Heart left ventricle (tissue), 16 donors: ENCODE results near the gene ETV6. TPM values are rescaled to one million over a fixed set of nuclear protein-coding genes. Genes with fewer than 3 reads are reported as not detected.

Experiments
- ATAC-seq, 4 donors: fragments of 200-7000 bp; cut with Tn5 transposase; one replicate each; pipeline ENCODE4 v1.9.1; 2020 to 2022; ENCODE audit warnings: moderate library complexity in 4 of 4, mild to moderate bottlenecking in 3 of 4, moderate number of reproducible peaks in 1 of 4
- DNase-seq, 5 donors: peaks; one replicate each; pipeline ENCODE4 v3.0.0-alpha.2; 2020
- H3K27ac ChIP-seq, 12 donors: fragments of 200-600 bp; sonication (generic) in 4 of 12; one replicate each; pipeline versions ENCODE4 v1.5.0 to v1.8.0; 2016 to 2022; ENCODE audit warnings: mild to moderate bottlenecking in 2 of 12
- H3K27me3 ChIP-seq, 9 donors: fragments of 200-600 bp; sonication (generic) in 2 of 9; one replicate each; pipeline versions ENCODE4 v1.5.1 to v1.8.0; 2016 to 2022; ENCODE audit warnings: mild to moderate bottlenecking in 3 of 9
- H3K36me3 ChIP-seq, 9 donors: fragments of 200-600 bp; sonication (generic) in 2 of 9; one replicate each; pipeline versions ENCODE4 v1.5.0 to v1.8.0; 2018 to 2022; ENCODE audit warnings: mild to moderate bottlenecking in 2 of 9
- H3K4me1 ChIP-seq, 12 donors: fragments of 200-600 bp; sonication (generic) in 4 of 12; one replicate each; pipeline versions ENCODE4 v1.5.0 to v1.8.0; 2016 to 2022; ENCODE audit warnings: mild to moderate bottlenecking in 3 of 12
- H3K4me3 ChIP-seq, 12 donors: fragments of 200-600 bp; sonication (generic) in 4 of 12; one replicate each; pipeline versions ENCODE4 v1.5.0 to v1.8.0; 2017 to 2022; ENCODE audit warnings: mild to moderate bottlenecking in 9 of 12, moderate library complexity in 4 of 12
- H3K9me3 ChIP-seq, 12 donors: fragments of 200-600 bp; sonication (generic) in 4 of 12; one replicate each; pipeline versions ENCODE4 v1.5.0 to v1.8.0; 2016 to 2022; ENCODE audit warnings: mild to moderate bottlenecking in 1 of 12
- POLR2A ChIP-seq, 2 donors: fragments of 450-650 bp; IDR thresholded peaks; one replicate each; pipeline ENCODE4 v1.6.1; 2017; ENCODE audit warnings: antibody characterized with exemption in 2 of 2, mild to moderate bottlenecking in 2 of 2, moderate library complexity in 2 of 2
- WGBS, 4 donors: extraction: QIAGEN DNeasy Blood & Tissue Kit in 2 of 4; methylation state at CpG; one replicate each; pipeline versions ENCODE4 v1.1.5 to v1.1.7; 2013 to 2018; 5-methylcytosine and 5-hydroxymethylcytosine counted together
- intact Hi-C, 10 donors: fragments of 100-400 bp; cut with DNase I; formaldehyde crosslinking; loops; one replicate each; pipeline versions ENCODE4 v1.11.1 to v1.14.2; 2022
- polyA plus RNA-seq, 2 donors: library from polyadenylated mRNA; stranded (reverse); fragments of 200-250 nt; gene quantifications; one replicate each; pipeline ENCODE4 v1.2.3, GENCODE V29; 2013
- total RNA-seq, 9 donors: library from RNA; depleted of rRNA in 2 of 9; stranded (reverse); fragments of >200 nt in 2 of 9; fragmentation: NEBNext Ultra II Directional in 3 of 9; extraction: Animal tissue kit (Norgen Biotek cat#: 25700) in 3 of 9; gene quantifications; one replicate each; pipeline versions ENCODE4 v1.1.0 to v1.2.4, GENCODE V29; 2016 to 2023
- TF ChIP-seq, protein P1 (sequence below), 12 donors: fragments of 200-600 bp; sonication (generic) in 4 of 12; IDR thresholded peaks; one replicate each; pipeline versions ENCODE4 v1.5.0 to v1.8.0; 2018 to 2022; ENCODE audit warnings: antibody characterized with exemption in 12 of 12, mild to moderate bottlenecking in 5 of 12
- donor health status: ischemic (EF 13 %, LVEDD 7.1; RV severe dilation, severe dysfunction).
- donor health status: healthy with polysubstance abuse.
- donor health status: DM: no; HTN: yes; CAD: no.
- donor health status: DM: no; HTN: no; CAD: no.
- donor health status: ischemic (EF 25% LVEDD 6.9; RV normal size, moderate dysfunction).
- donor health status: ischemic (EF 25% LVEDD 5.7; RV mildly dilated, moderate dysfunction).
- donor health status: healthy.
- donor health status: DM: yes; HTN: yes; CAD: no.
- donor health status: ischemic (EF 35%, LVEDD 5.7; RV mildly dilated, moderate dysfunction).
- donor health status: nonischemic (EF 11% LVEDD 7.7; RV severe dilation, severe dysfunction).
- donor health status: DM: yes; HTN: yes; CAD: no.
- donor health status: PGD.
- donor health status: ischemic (EF 29% LVEDD 5.4; RV normal size, mild dysfunction).
- donor health status: nonischemic (EF 23%, LVEDD 6.1; RV moderate dilation, normal function).

ETV6 gene
- total and polyA plus RNA-seq, 11 donors: 3.9 to 37.3 (median 12.4) TPM

DNA sequence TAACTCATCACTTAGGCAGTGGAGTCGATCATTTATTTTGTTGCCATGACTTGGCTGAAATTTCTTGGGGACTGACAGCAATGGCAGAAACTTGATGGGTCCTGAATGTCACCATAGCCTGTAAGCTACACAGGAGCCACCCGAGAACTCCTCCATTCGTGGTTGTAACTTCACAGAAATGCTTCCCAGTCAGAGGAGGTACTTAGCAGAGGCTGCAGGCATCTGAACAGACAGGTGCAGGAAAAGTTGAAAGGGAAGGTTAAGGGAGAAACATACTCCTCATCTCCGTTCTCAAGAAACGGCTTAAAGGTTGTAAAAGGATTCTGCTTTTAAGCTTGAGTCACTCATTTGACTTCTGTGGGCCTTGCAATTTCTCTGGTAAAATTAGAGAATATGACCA is 47.7 kb downstream of the ETV6 start:
- DNase-seq: no peak
- WGBS, 4 donors: 90 to 96% (median 93%) methylated on average over 5 of the region's 5 CpGs
- H3K27ac ChIP-seq: peak overlapping the region in 2 of 12 donors; percentile 39 to 41

DNA sequence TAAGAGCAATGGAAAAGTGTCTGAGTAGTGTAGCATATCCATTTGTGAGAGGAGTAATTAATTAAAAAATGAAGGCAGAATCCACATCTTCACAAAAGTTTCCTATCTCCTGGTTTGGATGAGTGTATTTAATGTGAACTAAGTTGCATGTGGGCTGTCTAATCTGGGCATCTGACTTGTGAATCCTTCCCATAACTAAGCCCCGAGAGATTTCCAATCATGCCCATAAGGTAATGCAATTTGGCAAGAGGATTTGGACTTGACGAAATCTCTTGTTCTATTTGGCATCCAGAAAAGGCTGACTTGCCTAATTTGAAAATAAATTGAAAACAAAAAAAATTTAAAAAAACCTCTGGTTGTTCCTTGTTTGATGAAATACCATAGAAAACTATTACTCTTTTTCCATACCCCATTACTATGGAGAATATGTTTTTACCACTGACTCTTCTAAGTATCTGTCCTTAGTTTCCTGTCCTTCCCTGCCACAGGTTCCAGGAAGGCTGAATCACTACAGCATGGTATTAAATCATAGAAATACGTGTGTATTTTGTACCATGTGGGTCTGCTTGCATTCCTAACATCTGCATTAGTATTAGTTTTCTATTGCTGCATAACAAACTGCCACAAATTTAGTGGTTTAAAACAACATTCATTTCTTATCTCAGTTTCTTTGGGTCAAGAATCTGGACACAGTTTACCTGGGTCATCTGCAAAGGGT is 48.4 kb downstream of the ETV6 start:
- Histone ChIP-seq H3K36me3 (no peaks in the 10 kb centered on the region), H3K4me3 (no peak overlapping the region), H3K27ac (peak overlapping the region in 2 of 12 donors; percentile 39 to 56), H3K27me3 (no peaks in the 10 kb centered on the region), H3K9me3 (no peaks in the 10 kb centered on the region), H3K4me1 (peaks cover 0 to 77% (median 23%) of the 10 kb centered on the region in 12 donors)
- TF ChIP-seq, protein P1, sequence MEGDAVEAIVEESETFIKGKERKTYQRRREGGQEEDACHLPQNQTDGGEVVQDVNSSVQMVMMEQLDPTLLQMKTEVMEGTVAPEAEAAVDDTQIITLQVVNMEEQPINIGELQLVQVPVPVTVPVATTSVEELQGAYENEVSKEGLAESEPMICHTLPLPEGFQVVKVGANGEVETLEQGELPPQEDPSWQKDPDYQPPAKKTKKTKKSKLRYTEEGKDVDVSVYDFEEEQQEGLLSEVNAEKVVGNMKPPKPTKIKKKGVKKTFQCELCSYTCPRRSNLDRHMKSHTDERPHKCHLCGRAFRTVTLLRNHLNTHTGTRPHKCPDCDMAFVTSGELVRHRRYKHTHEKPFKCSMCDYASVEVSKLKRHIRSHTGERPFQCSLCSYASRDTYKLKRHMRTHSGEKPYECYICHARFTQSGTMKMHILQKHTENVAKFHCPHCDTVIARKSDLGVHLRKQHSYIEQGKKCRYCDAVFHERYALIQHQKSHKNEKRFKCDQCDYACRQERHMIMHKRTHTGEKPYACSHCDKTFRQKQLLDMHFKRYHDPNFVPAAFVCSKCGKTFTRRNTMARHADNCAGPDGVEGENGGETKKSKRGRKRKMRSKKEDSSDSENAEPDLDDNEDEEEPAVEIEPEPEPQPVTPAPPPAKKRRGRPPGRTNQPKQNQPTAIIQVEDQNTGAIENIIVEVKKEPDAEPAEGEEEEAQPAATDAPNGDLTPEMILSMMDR (IDR thresholded peaks at IDR 0.05): no peak
- no peak for TF ChIP-seq POLR2A (IDR thresholded peaks at IDR 0.05)
- no peak for DNase-seq
- 53 to 66% (median 59%) methylated on average over 3 of the region's 3 CpGs for WGBS, 4 donors
- intact Hi-C loops: no loop called here
- no peak for ATAC-seq

More for the DNA sequence above, 47.7 kb downstream of the ETV6 start:
- Histone ChIP-seq H3K4me3 (no peak overlapping the region), H3K36me3 (no peaks in the 10 kb centered on the region), H3K4me1 (peaks cover 0 to 80% (median 23%) of the 10 kb centered on the region in 12 donors), H3K27me3 (no peaks in the 10 kb centered on the region), H3K9me3 (no peaks in the 10 kb centered on the region)
- no peak for ATAC-seq
- intact Hi-C loops: no loop called here
- TF ChIP-seq POLR2A (IDR thresholded peaks at IDR 0.05): no peak
- TF ChIP-seq, protein P1 (IDR thresholded peaks at IDR 0.05): no peak

DNA sequence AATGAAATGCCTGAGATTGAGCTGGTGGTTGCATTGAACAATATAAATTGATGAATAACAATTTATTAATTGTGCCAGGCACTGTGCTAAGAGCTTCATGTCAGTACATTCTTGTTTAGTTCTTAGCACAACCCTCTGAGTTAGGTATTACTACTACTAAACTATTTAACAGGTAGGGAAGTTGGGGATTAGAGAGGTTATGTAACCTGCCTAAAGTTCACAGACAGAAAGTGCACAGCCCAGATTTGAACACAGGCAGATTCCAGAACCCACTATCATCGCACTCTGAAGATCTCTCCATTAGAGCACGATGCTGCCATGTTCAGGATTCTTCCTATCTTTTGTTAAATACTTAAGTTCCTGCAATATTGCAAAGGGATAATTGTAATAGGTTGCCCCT is 49.3 kb downstream of the ETV6 start:
- Histone ChIP-seq H3K27me3 (no peaks in the 10 kb centered on the region), H3K4me1 (peaks cover 0 to 71% (median 23%) of the 10 kb centered on the region in 12 donors), H3K4me3 (no peak overlapping the region), H3K27ac (peak overlapping the region in 1 of 12 donors; percentile 56), H3K36me3 (no peaks in the 10 kb centered on the region), H3K9me3 (no peaks in the 10 kb centered on the region)
- DNase-seq: no peak
- no peak for ATAC-seq
- intact Hi-C loops: no loop called here
- WGBS, 4 donors: 95 to 98% (median 97%) methylated on average over 2 of the region's 2 CpGs
- TF ChIP-seq, protein P1 (IDR thresholded peaks at IDR 0.05): no peak
- no peak for TF ChIP-seq POLR2A (IDR thresholded peaks at IDR 0.05)

DNA sequence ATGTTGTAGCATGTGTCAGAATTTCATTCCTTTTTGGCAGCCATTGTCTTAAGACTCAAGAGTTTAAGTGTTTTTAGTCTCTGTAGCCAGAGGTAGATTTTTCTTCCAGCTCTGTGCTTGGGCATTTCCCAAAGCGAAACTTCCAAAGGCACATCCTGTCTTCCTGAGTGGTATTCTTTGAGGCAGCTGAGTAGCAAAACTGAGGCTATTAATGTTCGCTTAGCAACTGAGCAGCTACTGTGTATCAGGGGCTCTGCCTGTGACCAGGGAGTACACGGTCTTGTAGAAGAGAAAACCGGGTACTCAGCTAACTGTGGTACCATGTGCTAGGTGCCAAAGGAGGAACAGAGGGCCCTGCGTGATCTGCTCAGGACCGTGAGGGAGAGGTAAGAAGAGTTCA is 52.0 kb downstream of the ETV6 start:
- 64 to 81% (median 70%) methylated on average over 6 of the region's 6 CpGs for WGBS, 4 donors
- H3K27me3 ChIP-seq: no peaks in the 10 kb centered on the region
- H3K36me3 ChIP-seq: no peaks in the 10 kb centered on the region
- H3K4me3 ChIP-seq: no peak overlapping the region
- H3K4me1 ChIP-seq: peaks cover 0 to 80% (median 33%) of the 10 kb centered on the region in 12 donors
- peak overlapping the region in 2 of 12 donors; percentile 2 to 79 for H3K27ac ChIP-seq
- DNase-seq (no peak), ATAC-seq (peak in 1 of 4 donors; percentile 33)
- intact Hi-C loops: loop anchor here in 1 of 10 donors (10.0 kb wide), 1 partner anchor 53 kb away; no protein-coding TSS in a partner anchor
- no peak for TF ChIP-seq POLR2A (IDR thresholded peaks at IDR 0.05)
- TF ChIP-seq, protein P1 (IDR thresholded peaks at IDR 0.05): no peak
- no peaks in the 10 kb centered on the region for H3K9me3 ChIP-seq
